GM21717 (cell line): ENCODE data around the gene SLC35B3.
"Not testable (repeated sequence)": the region's sequence is repeated elsewhere in the genome, so short reads cannot be mapped to it uniquely, and the experiment has no call there.

Source experiments
- ATAC-seq: cut with Tn5 transposase; IDR thresholded peaks from one replicate; pipeline ENCODE4 v1.9.1; 2021; ENCODE audit warnings: mild to moderate bottlenecking, moderate library complexity; ENCODE audit not compliant: unreplicated experiment

SLC35B3 gene

DNA sequence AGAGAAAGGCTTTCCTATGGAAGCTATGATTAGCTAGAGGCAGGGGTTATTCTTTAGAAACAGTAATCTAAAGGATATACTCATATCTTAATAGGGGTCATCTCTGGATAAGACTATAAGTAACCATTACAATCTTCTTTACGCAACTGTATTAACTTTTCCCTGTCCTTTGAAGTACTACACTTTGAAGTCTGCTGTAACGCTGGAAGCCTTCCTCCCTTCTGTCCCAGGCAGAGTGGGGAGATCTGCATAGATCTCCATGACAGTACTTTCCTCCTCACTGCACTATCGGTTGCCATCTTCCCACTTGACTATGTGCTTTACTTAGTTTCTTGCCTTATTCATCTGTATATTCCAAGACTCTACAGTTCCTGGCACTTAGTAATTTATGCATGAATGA, 20.1 kb downstream of the SLC35B3 start:
- no peak for ATAC-seq

DNA sequence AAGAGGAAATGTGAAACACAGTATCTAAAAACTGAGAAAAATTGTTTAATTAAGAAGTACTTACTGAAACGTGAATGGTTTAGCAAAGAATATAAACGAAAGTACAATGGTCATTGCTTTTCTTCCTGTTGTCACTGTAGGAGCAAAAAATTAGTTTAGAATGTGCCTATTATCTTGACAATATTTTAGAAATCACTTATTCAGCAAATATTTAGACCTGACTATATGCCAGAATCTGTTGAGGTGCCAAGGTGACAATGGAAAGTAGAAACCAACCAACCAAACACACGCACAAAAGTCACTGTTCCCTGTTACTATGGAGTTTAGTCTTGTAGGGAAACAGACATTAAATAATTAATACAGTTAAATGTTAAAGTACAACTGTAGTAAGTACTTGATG, 20.5 kb downstream of the SLC35B3 start:
- no peak for ATAC-seq

DNA sequence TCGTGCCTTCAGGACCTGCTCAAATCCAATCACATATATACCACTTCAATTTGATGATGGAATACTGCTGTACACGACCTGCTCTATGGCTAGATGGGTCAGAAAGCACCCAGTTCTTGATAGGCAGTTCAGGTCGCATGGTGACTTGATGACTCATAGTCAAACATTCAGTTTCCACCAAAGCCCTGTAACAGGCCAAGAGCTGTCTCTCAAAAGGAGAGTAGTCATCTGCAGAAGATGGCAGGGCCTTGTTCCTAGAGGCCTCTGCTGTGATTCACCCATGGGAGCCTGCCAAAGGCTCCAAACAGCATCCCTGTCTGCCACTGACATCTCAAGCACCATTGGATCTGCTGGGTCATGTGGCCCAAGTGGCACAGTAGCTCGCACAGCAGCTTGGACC, 29.4 kb downstream of the SLC35B3 start:
- not testable (repeated sequence) for ATAC-seq

DNA sequence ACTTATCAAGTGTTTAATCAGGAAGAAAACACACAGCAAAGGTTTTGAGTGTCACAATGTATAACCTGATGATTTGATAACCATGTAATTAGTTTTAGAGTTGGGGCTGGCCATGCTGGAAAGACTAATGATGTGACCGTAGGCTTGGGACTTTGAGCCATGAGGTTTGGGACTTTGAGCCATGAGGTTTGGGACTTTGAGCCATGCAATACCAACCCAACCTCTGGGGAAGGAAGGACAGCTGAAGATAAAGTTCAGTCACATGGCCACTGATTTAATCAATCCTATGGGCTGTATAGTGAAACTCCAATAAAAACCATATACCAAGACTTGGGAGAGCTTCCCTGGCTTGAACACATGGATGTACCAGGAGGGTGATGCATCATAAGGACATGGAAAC, 32.8 kb downstream of the SLC35B3 start:
- no peak for ATAC-seq

DNA sequence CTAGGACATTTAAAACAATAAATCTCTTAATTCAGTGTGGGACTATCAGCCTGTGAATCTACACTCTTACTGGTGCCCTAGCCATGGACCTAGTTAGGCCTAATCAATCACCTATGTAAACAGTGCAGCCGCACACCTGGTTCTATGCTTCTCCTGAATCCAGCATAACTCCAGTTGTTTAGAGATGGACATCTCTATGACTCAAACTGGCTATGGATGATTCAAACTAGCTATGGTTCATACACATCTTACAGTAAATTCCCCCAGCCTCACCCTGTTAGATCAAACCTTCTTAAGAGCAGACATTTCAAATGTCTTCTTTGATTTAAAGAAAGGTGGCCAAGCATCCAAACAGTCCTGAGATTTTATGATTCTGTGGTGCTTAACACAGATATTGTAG, 34.7 kb downstream of the SLC35B3 start:
- ATAC-seq = no peak

DNA sequence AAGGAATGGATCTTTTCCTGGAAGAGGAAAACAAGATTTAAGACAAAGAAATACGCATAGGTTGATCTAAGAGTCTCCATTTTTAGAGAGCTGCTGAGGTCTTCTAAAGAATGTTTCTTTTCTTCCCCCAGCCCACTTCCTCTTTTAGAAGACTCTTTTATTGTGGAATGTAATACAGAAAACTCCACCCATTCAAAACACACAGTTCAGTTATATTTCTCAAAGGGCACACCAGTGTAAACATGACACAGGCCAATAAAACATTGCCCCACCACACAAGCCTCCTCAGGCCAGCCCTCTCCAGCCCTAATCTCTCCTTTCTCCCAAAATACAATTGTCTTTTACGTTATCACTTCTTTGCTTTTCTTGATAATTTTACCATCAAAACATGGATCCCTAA, 42.8 kb downstream of the SLC35B3 start:
- no peak for ATAC-seq

DNA sequence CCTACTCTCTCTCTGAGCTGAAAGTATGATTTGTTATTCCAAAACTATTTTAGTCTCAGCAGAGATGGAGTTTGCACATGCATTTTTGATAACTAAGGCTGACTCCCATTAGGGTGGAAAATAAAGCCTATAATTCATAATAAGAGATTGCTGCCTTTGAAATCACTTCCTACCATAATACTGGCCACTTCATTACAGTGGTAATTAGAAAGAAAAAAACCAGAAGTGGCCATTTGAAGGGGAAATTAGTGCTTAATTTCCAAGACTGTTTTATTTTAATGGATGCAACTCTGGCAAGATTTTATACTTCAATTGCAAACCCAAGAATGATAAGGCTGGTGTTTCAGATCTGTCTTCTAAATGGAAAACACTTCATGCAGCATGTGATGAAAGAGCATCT, 43.4 kb downstream of the SLC35B3 start:
- no peak for ATAC-seq

DNA sequence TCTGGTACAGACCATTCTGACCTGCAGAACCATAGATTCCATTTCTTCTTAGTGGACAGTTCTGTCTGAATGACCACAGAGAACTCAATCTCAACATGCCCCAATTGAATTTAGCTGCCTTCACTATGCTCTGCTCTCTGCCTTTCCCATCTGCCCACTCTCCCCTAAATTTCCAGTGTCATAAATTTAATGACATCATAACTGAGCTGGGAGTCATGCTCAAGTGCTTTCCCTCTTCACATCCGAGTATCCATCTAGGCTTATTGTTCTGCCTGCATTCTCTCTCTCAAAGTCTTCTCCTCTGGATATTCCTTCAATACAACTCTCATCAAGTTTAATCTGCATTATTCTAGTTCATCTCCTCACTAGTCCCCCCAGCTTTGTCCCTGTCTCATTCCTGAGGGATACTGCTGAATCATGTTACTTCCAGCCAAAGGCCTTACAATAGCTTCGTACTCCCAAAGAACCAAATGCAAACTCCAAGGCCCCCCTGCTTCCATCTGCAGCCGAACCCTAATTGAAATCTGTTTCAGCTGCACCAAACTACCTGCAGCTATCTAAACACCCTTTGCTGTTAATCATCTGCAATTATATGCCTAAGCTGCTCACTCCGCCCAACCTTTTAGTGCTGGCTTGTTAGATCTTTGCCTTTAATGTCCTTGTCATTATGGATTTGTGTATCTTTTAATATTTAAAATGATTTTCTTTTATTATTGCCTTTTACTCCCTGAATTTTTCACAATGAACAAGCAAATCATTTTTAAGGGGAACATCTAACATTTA, 46.1 kb downstream of the SLC35B3 start:
- ATAC-seq = no peak

DNA sequence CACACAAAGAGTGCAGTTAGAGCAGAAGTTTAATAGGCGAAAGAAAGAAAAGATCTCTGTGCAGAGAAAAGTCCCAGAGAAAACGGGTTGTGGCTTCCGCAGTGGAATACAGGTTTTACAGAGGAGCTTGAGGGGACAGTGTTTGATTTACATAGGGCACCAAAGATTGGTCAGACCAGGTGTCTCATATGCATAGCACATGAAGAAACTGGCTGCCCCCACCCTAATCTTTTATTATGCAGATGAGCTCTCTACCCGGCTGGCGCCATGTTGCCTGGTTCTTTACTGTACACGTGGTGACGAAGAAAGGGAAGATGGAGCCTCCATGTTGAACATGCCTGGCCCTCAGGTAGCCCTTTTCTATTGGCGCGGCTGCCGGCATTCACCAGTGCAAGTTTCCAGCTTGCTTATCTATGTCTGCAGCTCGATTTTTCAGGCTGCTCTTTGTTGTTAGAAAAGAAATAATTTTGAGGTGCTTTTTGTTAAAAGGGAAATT, 47.4 kb downstream of the SLC35B3 start:
- no peak for ATAC-seq

DNA sequence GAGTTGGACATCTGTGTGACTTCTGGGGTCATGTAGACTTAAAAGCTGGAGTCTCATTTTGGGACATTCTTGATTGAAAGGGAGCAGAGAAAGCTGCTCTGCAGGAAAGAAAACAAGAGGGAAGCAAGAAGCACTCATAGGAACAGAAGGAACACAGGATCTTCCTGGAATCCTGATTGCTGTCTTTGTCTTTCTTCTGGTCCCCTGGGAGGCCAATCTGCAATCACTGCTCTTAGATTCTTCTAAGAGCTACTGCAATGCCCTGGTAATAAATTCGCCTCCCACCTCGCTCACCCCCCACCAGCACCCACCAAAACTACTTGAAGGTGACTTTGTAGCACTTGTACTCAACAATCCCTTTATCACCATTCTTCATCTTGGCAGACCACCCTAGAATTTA, 51.8 kb downstream of the SLC35B3 start:
- ATAC-seq = no peak

DNA sequence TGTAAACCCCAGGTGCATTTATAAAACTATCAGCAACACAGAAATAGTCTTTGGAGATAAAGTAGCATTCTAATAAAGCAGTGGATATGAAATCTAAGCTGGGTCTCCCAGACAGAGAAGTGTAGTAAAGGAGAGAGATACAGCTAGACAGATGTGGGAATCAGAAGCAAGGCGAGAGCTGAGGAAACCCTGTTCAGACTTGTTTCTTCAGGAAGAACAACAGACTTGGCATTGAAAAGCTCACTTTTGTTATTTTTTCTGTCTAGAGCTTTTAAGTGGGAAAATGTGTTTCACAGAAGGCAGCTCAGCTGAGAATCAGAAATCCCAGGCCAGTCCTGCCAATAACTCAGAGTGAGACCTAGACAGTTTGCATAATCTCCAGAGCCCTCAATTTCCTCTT, 52.9 kb downstream of the SLC35B3 start:
- ATAC-seq = no peak

DNA sequence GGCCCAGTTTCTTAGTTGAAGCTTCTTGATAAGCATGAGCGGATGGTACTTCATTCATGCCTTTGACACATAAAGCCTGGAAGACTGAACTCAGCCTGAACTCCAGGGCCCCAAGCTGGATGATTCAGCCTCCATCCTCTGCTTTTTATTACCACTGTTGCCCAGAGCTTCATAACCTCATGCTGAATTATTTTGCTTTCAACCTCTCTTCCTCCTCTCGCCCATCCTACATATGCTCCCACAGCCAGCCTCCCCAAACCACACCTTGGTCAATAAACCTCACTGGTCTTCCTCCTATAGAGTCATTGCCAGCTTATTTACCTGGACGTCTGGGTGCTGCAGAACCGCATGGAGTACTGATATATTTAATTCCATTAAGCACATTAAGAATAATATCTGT, 59.4 kb downstream of the SLC35B3 start:
- no peak for ATAC-seq
